Adipocyte (in vitro differentiated cells): ENCODE results near the gene MAGEA11.
"Not testable (repeated sequence)": the region's sequence is repeated elsewhere in the genome, so short reads cannot be mapped to it uniquely, and the experiment has no call there.

Source experiments
- DNase-seq: peaks from one replicate; pipeline ENCODE4 v3.0.0-alpha.2; 2015; ENCODE audit warnings: low read depth
- H3K27me3 ChIP-seq: replicated peaks from 2 replicates; pipeline ENCODE4 v1.7.0; 2013; ENCODE audit warnings: mild to moderate bottlenecking, low read length, moderate library complexity; ENCODE audit not compliant: control insufficient read depth, insufficient read depth
- H3K36me3 ChIP-seq: 2 replicates; pipeline ENCODE4 v1.7.0; 2013; ENCODE audit warnings: low read length, mild to moderate bottlenecking, moderate library complexity; ENCODE audit not compliant: control insufficient read depth, insufficient read depth, severe bottlenecking
- H3K4me1 ChIP-seq: 2 replicates; pipeline ENCODE4 v1.7.0; 2013; ENCODE audit warnings: mild to moderate bottlenecking, low read length, moderate library complexity; ENCODE audit not compliant: control insufficient read depth, insufficient read depth
- H3K4me3 ChIP-seq: 2 replicates; pipeline ENCODE4 v1.7.0; 2013; ENCODE audit warnings: mild to moderate bottlenecking, low read length, moderate library complexity
- H3K9ac ChIP-seq: 2 replicates; pipeline ENCODE4 v1.7.0; 2013; ENCODE audit warnings: mild to moderate bottlenecking, low read length, moderate library complexity
- H3K9me3 ChIP-seq: 2 replicates; pipeline ENCODE4 v1.7.0; 2013; ENCODE audit warnings: mild to moderate bottlenecking, low read length, moderate library complexity; ENCODE audit not compliant: control insufficient read depth

The MAGEA11 gene

GRCh38 chrX:149711545-149712236, at the start of gene MAGEA11:
TSS of gene MAGEA11 (plus strand) at chrX:149712060. CDS start at chrX:149713160, 1,100 bp downstream.
- Histone ChIP-seq H3K9me3 (no peaks in the 10 kb centered on the region), H3K9ac (no peak within 1 kb of the TSS), H3K36me3 (no peaks in the 10 kb centered on the region), H3K4me3 (no peak within 1 kb of the TSS), H3K27me3 (peaks cover 3% of the 10 kb centered on the region), H3K4me1 (no peaks in the 10 kb centered on the region)
- DNase-seq: no peak

GRCh38 chrX:149675088-149675487, 36.8 kb upstream of the MAGEA11 start:
- H3K9me3 ChIP-seq, H3K36me3 ChIP-seq, H3K4me1 ChIP-seq, DNase-seq, H3K9ac ChIP-seq, H3K27me3 ChIP-seq, H3K4me3 ChIP-seq: not testable (repeated sequence)

- H3K36me3 ChIP-seq, H3K9me3 ChIP-seq, DNase-seq, H3K4me3 ChIP-seq, H3K27me3 ChIP-seq, H3K9ac ChIP-seq, H3K4me1 ChIP-seq: not testable (repeated sequence)
These were observed 36.3 kb upstream of the MAGEA11 start for GRCh38 chrX:149675554-149675953.

GRCh38 chrX:149679164-149679678, 32.6 kb upstream of the MAGEA11 start:
- H3K9ac ChIP-seq, H3K9me3 ChIP-seq, H3K4me1 ChIP-seq, H3K4me3 ChIP-seq, DNase-seq, H3K36me3 ChIP-seq: not testable (repeated sequence)
- H3K27me3 ChIP-seq: peaks cover 14% of the 10 kb centered on the region

GRCh38 chrX:149681182-149681581, 30.7 kb upstream of the MAGEA11 start:
- Histone ChIP-seq H3K9me3 (no peaks in the 10 kb centered on the region), H3K36me3 (no peaks in the 10 kb centered on the region), H3K4me1 (no peaks in the 10 kb centered on the region), H3K4me3 (no peak overlapping the region), H3K27me3 (peaks cover 14% of the 10 kb centered on the region), H3K9ac (no peak overlapping the region)
- DNase-seq: no peak

- no peaks in the 10 kb centered on the region for H3K9me3 ChIP-seq
- no peak overlapping the region for H3K9ac ChIP-seq
These were observed 29.8 kb upstream of the MAGEA11 start for GRCh38 chrX:149682031-149682430.

GRCh38 chrX:149682956-149683947, 28.6 kb upstream of the MAGEA11 start:
- Histone ChIP-seq H3K9ac (no peak overlapping the region), H3K36me3 (no peaks in the 10 kb centered on the region), H3K4me1 (no peaks in the 10 kb centered on the region), H3K27me3 (peaks cover 22% of the 10 kb centered on the region), H3K4me3 (no peak overlapping the region), H3K9me3 (no peaks in the 10 kb centered on the region)
- DNase-seq: no peak

More at GRCh38 chrX:149682031-149682430, 29.8 kb upstream of the MAGEA11 start:
- H3K36me3 ChIP-seq: no peaks in the 10 kb centered on the region
- no peak for DNase-seq
- peaks cover 15% of the 10 kb centered on the region for H3K27me3 ChIP-seq
- no peaks in the 10 kb centered on the region for H3K4me1 ChIP-seq
- H3K4me3 ChIP-seq: no peak overlapping the region

- Histone ChIP-seq H3K36me3 (no peaks in the 10 kb centered on the region), H3K9ac (no peak overlapping the region), H3K4me3 (no peak overlapping the region), H3K4me1 (no peaks in the 10 kb centered on the region), H3K27me3 (peaks cover 27% of the 10 kb centered on the region), H3K9me3 (no peaks in the 10 kb centered on the region)
- DNase-seq: no peak
These were observed 27.7 kb upstream of the MAGEA11 start for GRCh38 chrX:149683966-149684730.

GRCh38 chrX:149687991-149688390, 23.9 kb upstream of the MAGEA11 start:
- Histone ChIP-seq H3K9me3 (peaks cover 6% of the 10 kb centered on the region), H3K4me3 (no peak overlapping the region), H3K9ac (no peak overlapping the region), H3K27me3 (peaks cover 19% of the 10 kb centered on the region), H3K4me1 (no peaks in the 10 kb centered on the region), H3K36me3 (no peaks in the 10 kb centered on the region)
- DNase-seq: no peak

- no peak overlapping the region for H3K9ac ChIP-seq
These were observed 23.3 kb upstream of the MAGEA11 start for GRCh38 chrX:149688552-149688951.

More at GRCh38 chrX:149688552-149688951, 23.3 kb upstream of the MAGEA11 start:
- Histone ChIP-seq H3K4me1 (no peaks in the 10 kb centered on the region), H3K27me3 (peaks cover 22% of the 10 kb centered on the region), H3K36me3 (no peaks in the 10 kb centered on the region), H3K4me3 (no peak overlapping the region), H3K9me3 (peaks cover 6% of the 10 kb centered on the region)
- no peak for DNase-seq
